Fibroblast of the aortic adventitia (primary cell): Measurements from ENCODE around the gene FRS3. TPM values are rescaled to one million over a fixed set of nuclear protein-coding genes. Genes with fewer than 3 reads are reported as not detected.

Source experiments
- DNase-seq: peaks from one replicate; pipeline ENCODE4 v3.0.0-alpha.2; 2010; ENCODE audit warnings: low read depth
- H3K4me3 ChIP-seq: 2 replicates; pipeline ENCODE4 v1.5.1; 2011; ENCODE audit warnings: low read depth, mild to moderate bottlenecking, control low read depth, low read length, moderate library complexity
- CTCF ChIP-seq: IDR thresholded peaks from 2 replicates; pipeline ENCODE4 v1.5.1; 2011; ENCODE audit warnings: mild to moderate bottlenecking, low read length, control low read depth, inconsistent platforms; ENCODE audit not compliant: insufficient read depth
- total RNA-seq: library from RNA; depleted of rRNA; stranded (reverse); fragments of >200 nt; gene quantifications from 2 replicates; pipeline ENCODE4 v1.2.3, GENCODE V29; 2012; ENCODE audit warnings: low replicate concordance

The FRS3 gene
- total RNA-seq, 1 donor = 1.4 TPM

DNA sequence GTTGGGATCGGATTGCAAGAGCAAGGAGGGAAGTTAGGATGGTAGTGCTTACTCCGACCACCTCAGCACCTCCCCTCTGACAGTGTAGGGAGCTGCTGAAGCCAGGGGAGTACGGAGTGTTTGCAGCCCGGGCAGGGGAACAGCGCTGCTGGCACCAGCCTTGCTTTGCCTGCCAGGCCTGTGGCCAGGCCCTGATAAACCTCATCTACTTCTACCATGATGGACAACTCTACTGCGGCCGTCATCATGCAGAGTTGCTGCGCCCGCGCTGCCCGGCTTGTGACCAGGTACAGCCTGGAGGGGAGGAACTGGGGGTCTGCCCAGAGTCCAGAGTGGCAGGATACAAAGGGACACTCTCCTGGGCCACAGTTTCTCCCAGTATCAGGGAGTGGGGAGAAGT is 5.6 kb upstream of the FRS3 start:
- H3K4me3 ChIP-seq = no peak overlapping the region
- TF ChIP-seq CTCF = no peak
- no peak for DNase-seq

DNA sequence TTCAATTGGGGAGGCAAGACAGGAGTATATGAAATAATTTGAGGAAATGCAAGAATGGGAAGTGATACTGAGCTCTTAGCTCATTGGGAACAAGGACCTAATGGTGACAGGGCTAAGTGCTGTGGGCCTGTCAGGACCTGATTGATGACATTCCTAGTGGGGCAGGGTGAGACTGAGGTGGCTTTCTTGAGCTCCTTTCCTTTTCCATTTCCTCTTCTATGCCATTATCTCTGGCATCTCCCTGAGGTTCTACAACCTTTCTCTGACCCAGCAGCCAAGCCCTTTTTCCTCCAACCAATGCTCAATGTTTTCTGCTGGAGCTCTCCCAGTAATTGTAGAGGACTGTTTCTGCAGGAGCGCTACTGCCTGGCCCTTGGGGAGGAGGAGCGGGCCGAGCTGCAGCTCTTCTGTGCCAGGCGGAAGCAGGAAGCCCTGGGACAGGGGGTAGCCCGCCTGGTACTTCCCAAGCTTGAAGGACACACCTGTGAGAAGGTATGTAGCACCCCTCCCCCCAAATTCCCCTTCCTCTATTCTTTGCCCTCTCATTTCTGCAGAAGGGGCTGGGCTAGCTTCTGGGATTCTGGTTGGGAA is 5.0 kb upstream of the FRS3 start:
- TF ChIP-seq CTCF = no peak
- no peak overlapping the region for H3K4me3 ChIP-seq
- DNase-seq = no peak

DNA sequence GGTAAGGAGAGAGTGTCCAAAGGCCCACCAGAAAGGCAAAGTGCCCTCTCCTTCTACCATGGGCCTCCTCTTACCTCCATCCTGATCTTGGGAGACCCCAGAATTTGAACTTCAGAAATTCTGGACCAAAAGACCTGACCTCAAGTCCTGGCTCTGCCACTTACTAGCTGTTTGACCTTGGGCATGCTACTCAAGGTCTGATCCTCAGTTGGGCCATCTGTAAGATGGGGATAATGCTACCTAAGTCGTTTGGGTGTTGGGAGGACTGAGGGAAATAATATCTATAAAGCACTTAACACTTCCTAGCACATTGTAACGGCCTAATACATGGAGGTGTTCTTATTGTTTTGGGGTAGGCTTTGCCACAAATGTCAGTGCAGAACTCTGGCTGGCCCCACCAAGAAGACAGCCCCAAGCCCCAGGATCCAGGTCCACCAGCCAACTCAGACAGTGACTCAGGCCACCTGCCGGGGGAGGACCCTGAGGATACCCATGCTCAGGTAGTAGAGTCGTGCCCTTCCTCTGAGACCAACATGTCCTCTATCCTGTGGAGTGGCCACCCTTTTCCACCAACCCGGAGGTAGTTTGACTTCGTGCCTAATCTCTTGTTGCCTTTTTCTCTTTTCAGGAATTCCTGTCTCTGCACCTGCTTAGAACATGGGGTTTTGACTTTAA is 3.5 kb upstream of the FRS3 start:
- H3K4me3 ChIP-seq = no peak overlapping the region
- DNase-seq = no peak
- TF ChIP-seq CTCF = no peak

DNA sequence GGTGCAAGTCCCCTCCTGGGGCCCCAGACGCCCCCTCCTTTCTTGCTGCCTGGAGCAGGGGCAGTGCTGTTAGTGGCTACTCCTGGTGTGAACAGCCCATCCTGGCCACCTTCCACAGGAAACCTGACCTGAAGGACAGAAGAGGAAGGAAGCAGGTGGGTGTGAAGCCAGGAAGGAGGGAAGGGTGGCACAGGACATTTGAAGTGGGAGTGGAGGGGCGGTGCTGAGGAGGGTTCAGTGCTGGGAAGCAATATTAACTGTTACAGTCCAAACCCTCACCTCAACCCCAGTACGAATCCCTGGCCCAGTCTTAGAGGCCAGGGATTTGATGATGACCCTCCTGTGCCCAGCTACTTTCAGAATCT is 1.6 kb upstream of the FRS3 start:
- no peak for TF ChIP-seq CTCF
- H3K4me3 ChIP-seq = no peak overlapping the region
- DNase-seq = no peak

DNA sequence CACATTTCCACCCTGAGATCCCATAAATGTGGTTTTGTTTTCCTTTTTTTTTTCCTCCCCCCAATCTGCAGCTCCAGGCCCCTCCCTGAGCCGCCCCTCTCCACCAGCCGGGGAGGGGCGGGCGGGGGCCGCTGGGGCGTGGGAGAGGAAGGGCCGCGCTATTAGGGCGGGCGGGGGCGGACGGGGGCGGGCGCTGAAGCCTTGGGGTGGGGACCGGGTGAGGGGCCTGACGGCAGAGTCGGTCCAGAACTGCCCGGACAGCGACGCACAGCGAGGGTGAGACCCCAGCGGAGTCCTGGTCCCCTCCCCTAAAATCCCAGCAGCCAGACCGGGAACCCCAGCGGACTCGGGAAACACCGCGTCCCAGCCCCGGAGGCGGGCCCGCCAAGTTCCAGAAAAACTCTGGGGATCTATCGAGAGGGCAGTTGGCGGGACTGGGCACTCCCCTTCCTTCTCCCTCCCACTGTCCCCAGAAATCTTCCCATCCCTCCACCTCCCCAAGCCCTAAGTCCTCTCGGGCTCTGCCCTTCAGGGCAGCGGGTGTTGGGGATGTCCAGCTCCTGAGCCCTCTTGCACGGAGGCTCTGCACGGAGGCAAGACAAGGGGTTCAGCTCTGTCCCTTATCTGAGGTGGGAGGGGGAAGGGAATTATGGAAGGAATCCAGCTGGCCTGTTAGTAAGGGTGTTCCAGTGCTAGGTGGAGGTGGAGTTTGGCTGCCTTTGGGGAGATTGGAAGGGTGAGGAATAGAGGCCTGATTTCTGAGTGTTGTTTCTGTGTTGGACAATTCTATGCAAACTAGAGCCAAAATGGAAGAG is 1.1 kb upstream of the FRS3 start, which contains the start of gene PRICKLE4:
PRICKLE4 (plus strand) TSS at position 232 of the 815 bp plus-strand sequence. CDS start 2,692 bp downstream, outside the sequence.
- peak; percentile 43 for DNase-seq
- H3K4me3 ChIP-seq = peak within 1 kb of the TSS; percentile 79
- TF ChIP-seq CTCF = no peak

DNA sequence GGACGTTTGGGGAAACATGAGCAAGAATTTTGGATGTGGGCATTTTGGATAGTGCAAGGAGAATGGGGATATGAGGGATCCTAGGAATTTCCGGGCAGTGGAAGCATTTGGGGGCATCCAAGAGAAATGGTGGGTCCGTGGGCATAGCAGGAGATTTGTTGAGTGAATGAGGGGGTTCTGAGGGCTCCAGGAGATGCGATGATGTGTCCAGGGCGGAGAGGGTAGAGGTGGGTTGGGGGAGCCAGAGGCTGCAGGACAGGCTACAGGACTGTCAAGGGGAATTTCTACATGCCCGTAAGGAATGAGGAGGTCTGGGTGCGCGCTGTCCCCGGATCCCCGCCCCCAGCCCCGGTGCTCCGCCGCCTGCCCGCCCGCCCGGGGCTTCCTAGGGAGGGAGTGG is 364 bp downstream of the FRS3 start:
- peak overlapping the region; percentile 79 for H3K4me3 ChIP-seq
- no peak for TF ChIP-seq CTCF
- no peak for DNase-seq
